ENCODE data around the gene KIZ.

DNA sequence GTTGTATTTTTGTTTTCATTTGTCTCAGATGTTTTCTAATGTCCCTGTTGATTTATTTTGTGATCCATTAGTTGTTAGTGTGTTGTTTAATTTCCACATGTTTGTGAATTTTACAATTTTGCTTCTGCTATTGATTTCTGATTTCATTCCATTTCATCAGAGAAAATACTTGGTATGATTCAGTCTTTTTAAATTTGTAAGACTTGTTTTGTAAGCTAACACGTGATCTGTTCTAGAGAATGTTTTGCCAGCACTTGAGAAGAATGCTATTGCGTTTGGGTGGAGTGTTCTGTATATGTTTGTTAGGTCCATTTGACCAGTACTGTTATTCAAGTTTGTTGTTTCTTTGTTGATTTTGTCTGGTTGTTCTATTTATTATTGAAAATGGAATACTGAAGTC lies 53.9 kb downstream of the KIZ start:
- TF ChIP-seq CTCF (IDR thresholded peaks at IDR 0.05; ENCODE audit: low read depth, low read length) (no peak), MYC (IDR thresholded peaks at IDR 0.05; ENCODE audit: low read depth, low read length) (no peak)

Measured in NB4 (cell line).